HS-27A (cell line): ENCODE results near the gene CDK18.

Experiments
- DNase-seq: peaks from one replicate; pipeline ENCODE4 v3.0.0-alpha.2; 2012; ENCODE audit warnings: low read depth, missing footprints

The CDK18 gene

DNA sequence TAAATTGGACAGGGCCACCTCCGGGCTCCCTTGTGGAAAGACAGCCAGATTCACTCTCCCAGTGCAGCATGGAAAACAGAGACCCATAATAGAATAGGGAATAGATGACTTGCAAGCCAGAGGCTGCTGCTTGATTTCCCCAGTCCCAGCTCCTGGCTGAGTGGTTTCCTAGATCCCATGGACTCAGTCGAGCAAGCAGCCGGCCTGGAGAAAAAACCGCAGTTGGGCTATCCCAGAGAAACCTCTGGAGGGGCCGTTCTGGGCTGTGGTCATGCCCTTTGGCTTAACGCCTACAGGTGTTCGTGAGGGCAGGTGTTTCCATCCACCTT lies 65.7 kb downstream of the CDK18 start:
- no peak for DNase-seq

DNA sequence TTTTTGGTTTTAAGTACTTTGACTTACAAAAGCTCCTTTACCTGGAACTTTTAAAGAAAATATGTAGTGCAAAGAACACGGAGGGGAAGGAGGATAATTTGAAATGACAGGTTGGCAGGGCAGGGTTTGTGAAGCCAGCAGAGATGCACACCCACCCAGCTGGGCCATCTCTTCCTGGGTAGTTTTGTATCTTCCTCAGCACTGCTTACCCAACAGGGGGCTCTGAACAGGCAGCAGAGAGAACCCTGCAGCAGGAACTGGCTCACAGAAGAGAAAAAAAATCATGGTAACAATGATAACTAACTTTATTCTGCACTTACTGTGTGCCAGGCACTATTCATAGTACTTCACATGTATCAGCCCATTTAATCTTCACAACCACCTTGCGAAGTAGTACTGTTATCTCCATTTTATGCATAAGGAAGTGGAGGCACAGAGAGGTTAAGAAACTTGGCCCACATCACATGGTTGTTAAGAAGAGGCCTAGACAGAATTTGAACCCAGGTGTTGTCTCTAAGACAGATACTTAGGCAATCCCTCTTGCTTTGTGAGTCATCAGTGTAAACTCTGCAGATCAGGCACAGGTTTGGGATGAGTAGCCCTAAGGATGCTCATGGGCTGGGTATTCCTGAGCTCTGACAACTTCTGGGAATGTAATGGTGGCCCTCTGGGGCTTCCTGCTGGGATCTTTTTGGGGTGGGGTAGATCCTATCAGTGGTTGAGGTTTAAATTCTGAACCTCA lies 66.5 kb downstream of the CDK18 start:
- no peak for DNase-seq

GRCh38 chr1:205571747-205572146 lies 67.3 kb downstream of the CDK18 start:
- DNase-seq: no peak

- no peak for DNase-seq
These were observed 68.0 kb downstream of the CDK18 start for GRCh38 chr1:205572421-205572820.

- no peak for DNase-seq
These were observed 70.9 kb downstream of the CDK18 start for GRCh38 chr1:205575294-205575885.

DNA sequence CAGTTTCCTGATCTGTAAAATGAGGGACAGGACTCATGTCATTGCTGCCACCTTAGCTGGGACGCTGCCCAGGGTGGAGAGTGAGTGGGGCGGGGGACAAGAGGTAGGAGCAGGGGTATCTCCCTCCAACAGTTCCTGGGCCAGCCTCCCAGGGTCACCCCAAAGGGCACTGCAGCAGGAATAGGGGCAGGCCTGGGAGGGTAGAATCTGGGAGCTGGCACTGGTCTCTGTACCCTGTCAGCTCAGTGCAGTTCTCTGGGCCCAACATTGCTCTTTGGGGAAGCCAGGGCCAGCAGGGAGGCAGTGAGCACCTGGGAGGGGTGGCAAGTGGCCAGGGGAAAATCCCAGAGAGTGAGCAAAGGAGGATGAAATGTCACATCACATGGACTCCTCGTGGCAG lies 71.5 kb downstream of the CDK18 start:
- DNase-seq: no peak

DNA sequence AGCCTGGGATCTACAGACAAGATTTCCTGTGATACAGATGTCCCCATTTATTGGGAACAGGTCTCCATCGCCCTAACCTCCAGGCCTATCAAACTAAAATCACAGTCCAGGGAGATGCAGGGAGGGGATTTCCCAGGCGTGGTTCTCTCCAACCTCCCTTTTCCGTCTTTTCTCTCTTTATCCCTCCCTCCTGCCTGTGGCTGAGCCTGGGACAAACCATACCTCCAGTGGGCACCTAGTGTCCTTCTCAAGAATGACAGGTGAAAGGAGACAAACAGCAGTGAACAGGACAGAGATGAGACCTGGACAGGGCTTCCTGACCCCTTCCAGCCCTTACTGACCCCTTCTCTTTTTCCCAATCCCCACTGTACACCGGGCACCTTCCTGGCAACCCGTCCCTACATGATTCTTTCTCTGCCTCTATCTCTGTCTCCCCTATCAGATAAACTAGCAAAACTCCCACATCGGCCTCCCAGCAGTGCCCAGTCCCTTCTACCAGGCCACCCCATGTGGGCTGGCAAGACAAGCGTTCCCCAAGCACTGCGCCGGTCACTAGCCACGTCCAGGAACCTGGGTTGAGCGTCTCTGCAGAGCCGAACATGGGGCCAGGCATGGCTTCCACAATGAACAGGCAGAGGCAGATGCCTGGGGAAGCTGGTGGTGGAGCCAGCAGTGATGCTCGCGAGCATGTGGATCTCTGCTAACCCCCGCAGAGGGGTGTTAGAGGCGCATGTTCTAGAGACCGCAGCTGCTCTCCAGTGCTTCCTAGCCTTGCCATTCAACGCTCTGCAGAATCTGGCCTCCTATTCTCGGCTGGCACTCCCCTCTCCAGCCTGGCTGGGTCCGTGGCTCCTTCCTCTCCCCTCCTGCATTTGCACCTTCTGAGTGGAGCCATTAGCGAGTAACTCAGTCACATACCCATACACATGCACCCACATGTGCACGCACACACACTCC lies 72.6 kb downstream of the CDK18 start:
- no peak for DNase-seq

- DNase-seq: no peak
These were observed 73.6 kb downstream of the CDK18 start for GRCh38 chr1:205577874-205578658.

GRCh38 chr1:205578780-205579571 lies 74.5 kb downstream of the CDK18 start:
- no peak for DNase-seq

DNA sequence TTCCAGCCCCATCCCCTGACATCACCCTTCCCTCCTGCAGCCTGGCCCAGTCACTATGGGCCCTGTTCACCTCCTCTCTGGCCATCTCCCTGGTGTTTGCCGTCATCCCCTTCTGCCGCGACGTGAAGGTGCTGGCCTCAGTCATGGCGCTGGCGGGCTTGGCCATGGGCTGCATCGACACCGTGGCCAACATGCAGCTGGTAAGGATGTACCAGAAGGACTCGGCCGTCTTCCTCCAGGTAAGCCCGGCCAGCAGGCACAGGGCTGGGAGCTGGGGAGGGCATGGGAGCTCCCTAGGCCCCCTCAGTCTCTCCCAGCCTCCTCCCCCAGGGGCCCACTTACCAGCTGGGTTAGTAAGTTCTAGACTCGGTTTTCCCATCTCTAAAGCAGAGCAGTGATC lies 75.2 kb downstream of the CDK18 start:
- DNase-seq: no peak

DNA sequence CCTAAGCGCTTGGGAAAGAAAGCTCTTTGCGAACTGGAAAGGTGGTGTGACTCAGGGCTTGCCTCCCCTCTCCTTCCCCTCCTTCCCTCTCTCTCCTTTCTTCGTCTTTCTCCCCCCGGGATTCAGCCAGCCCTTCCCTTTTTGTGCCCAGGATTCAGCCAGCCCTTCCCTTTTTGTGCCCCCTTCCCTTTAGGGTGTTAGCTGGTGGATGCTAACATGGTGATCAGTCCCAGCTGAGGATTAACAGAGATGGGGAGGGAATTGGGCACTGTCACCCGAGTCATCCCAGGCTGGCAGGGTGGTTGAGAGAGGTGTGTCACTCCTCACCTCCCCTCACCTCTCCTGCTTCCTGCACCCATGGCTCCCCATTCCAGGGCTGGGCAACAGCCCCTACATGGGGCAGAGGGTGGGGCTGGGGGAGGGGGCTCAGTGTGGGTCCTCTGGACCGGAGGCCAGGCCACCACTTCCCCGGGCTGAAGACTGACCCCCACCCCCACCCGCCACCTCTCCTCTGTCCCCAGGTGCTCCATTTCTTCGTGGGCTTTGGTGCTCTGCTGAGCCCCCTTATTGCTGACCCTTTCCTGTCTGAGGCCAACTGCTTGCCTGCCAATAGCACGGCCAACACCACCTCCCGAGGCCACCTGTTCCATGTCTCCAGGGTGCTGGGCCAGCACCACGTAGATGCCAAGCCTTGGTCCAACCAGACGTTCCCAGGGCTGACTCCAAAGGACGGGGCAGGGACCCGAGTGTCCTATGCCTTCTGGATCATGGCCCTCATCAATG lies 75.9 kb downstream of the CDK18 start:
- DNase-seq: no peak

DNA sequence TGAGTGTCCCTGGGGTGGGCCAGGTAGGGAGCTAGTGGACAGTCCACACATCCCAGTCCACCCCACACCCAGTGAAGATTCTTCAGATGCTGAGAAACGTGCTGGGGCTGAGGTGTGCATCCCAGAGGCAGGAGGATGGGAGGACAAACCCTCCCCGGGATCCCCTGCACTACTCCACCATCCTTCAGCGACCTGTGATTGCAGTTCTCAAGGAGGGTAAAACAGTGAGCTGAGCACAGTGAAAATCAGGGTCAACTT lies 76.4 kb downstream of the CDK18 start:
- DNase-seq: no peak

- DNase-seq: no peak
These were observed 77.0 kb downstream of the CDK18 start for GRCh38 chr1:205581321-205581980.

- DNase-seq: no peak
These were observed 77.6 kb downstream of the CDK18 start for GRCh38 chr1:205582046-205582445.
